Gastrocnemius medialis (tissue), 4 donors: ENCODE measurements around the gene ACACA.

Source experiments
- POLR2A ChIP-seq, 2 donors: fragments of 450-650 bp; IDR thresholded peaks; one replicate each; pipeline ENCODE4 v1.6.1; 2017; ENCODE audit warnings: antibody characterized with exemption in 2 of 2, mild to moderate bottlenecking in 2 of 2, moderate library complexity in 2 of 2
- TF ChIP-seq, protein P1 (sequence below), 5 experiments: fragments of 450-650 bp in 3 of 5; fragments of 200-600 bp in 2 of 5; sonication (generic) in 2 of 5; IDR thresholded peaks in 4 of 5; conservative IDR thresholded peaks in 1 of 5; 1 replicate in 4 of 5; 2 replicates in 1 of 5; pipeline ENCODE4 v1.5.1; 2016 to 2019; ENCODE audit warnings: antibody characterized with exemption in 5 of 5, mild to moderate bottlenecking in 3 of 5, moderate library complexity in 3 of 5

DNA sequence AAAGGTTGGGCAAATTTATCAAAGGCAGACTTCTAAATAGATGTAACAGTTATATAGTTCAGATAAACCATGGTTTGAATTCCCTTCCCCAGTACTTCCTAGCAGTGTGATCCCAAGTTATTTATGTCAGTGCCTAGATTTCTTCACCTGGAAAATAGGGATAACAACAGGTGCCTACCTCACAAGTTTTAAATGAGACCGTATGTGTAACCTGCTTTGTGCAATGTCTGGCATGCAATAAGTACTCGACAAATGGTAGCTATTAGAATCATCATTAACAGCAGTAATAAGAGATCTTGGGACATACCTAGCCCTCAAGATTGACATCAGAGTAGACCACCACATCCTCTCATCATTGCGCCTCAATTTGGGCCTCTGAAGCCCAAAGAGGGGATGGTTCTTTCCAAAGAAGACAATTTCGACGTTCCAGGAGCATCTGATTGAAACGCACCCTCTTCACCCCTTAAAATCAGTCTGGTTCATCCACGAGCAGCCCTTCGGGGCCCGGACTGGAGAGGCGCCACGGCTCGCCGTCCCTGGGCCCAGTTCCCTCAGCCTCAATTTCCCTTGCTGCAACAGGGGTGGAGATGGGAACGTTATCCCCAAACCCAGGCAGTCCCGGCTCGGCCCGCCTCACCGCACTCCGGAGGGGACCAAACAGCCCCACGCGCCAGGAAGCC is 541 bp downstream of the ACACA start:
- TF ChIP-seq, protein P1, sequence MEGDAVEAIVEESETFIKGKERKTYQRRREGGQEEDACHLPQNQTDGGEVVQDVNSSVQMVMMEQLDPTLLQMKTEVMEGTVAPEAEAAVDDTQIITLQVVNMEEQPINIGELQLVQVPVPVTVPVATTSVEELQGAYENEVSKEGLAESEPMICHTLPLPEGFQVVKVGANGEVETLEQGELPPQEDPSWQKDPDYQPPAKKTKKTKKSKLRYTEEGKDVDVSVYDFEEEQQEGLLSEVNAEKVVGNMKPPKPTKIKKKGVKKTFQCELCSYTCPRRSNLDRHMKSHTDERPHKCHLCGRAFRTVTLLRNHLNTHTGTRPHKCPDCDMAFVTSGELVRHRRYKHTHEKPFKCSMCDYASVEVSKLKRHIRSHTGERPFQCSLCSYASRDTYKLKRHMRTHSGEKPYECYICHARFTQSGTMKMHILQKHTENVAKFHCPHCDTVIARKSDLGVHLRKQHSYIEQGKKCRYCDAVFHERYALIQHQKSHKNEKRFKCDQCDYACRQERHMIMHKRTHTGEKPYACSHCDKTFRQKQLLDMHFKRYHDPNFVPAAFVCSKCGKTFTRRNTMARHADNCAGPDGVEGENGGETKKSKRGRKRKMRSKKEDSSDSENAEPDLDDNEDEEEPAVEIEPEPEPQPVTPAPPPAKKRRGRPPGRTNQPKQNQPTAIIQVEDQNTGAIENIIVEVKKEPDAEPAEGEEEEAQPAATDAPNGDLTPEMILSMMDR (IDR thresholded peaks at IDR 0.05 in 4 of 5, conservative IDR thresholded peaks at IDR 0.05 in 1 of 5): no peak
- TF ChIP-seq POLR2A (IDR thresholded peaks at IDR 0.05): no peak
